ENCODE data around the gene CORO1A. TPM values are rescaled to one million over a fixed set of nuclear protein-coding genes. Genes with fewer than 3 reads are reported as not detected.
"Not testable (repeated sequence)": the region's sequence is repeated elsewhere in the genome, so short reads cannot be mapped to it uniquely, and the experiment has no call there.

CORO1A gene
- total RNA-seq, 4 donors from 2014 or later = 31.6 to 109 (median 50.0) TPM

DNA sequence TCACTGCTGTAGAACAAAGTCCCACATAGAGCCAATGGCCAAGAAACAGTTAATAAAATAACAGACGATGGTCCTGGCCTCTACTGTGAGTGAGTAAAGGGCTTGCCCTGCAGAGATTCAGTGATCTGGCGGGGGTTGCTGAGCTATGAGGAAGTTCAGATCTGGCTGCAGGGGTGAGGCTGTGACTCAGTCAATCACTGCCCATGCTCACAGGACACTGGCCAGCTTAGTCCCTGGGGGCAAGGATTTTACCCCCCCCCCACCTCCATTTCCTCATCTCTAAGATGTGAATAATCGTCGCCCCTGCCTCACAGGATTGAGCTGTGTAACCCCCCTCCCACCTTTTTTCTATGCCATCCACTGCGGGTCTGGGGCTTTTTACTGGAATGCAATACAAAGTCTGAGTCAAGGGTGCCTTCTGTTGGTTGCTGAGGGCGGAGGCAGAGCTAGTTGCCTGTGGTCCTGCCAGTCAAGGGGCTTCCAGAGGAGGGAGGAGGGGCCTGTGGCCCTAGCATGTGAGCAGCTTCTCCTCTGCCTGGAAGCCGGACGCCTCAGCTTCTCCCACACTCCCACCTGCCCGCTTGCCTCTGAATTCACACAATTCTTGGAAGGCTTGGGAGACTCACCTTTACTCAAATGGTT is 23.8 kb downstream of the CORO1A start:
- ATAC-seq (ENCODE audit: low FRiP score) = peak; percentile 54
- peak; percentile 27 for DNase-seq (ENCODE audit: low spot score)

GRCh38 chr16:30209032-30209431 is 25.6 kb downstream of the CORO1A start:
- peak; percentile 58 for ATAC-seq (ENCODE audit: low FRiP score)
- DNase-seq (ENCODE audit: low spot score) = peak; percentile 22

DNA sequence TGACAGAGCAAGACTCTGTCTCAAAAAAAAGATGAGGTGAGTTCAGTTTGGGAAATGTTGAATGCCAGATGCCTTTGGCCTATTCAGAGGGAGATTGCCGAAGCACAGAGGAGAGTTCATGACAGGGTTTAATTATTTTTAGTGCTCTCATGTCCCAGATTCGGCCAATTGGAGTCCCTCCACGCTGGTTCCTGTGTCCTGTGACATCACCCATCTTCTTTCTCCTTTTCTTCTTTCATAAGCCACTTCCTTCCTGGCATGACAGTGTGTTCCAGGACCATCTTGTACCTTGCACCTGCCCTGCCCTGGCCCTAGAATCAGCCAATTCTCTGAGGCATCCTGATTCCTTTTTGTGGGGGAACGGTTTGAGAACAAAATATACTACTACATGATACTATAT is 28.0 kb downstream of the CORO1A start:
- not testable (repeated sequence) for ATAC-seq (ENCODE audit: low FRiP score); DNase-seq (ENCODE audit: low spot score)

- not testable (repeated sequence) for ATAC-seq (ENCODE audit: low FRiP score)
- DNase-seq (ENCODE audit: low spot score) = peak; percentile 21
Observed at GRCh38 chr16:30217082-30217481, 33.7 kb downstream of the CORO1A start.

Small RNA genes lying within 50 kb of the gene (small RNA-seq; reads per million reads assigned to genes)
- gene AC106782.4 = not detected

Other genes with a start within 250 kb of the CORO1A start
- 100 to 1,000 TPM in 3 of 4 donors, 10 to 100 TPM in 1; 78.4 to 135 (median 110) TPM for gene TMEM219, start 221.5 kb upstream of the CORO1A start, total RNA-seq
- 10 to 100 TPM; 25.1 to 90.0 (median 43.2) TPM for gene TAOK2, start 209.7 kb upstream of the CORO1A start, total RNA-seq
- 10 to 100 TPM in 1 of 4 donors, 1 to 10 TPM in 3; 5.6 to 22.2 (median 9.8) TPM for gene HIRIP3, start 188.0 kb upstream of the CORO1A start, total RNA-seq
- 100 to 1,000 TPM in 1 of 4 donors, 10 to 100 TPM in 3; 22.8 to 113 (median 31.1) TPM for gene INO80E, start 187.4 kb upstream of the CORO1A start, total RNA-seq
- gene DOC2A, start 172.6 kb upstream of the CORO1A start, total RNA-seq = 1 to 10 TPM in 2 of 4 donors, under 1 TPM in 1, not detected in 1; 0.95 to 2.3 (median 1.2) TPM
- not detected for gene C16orf92, start 160.4 kb upstream of the CORO1A start, total RNA-seq
- not detected for gene TLCD3B, start 152.3 kb upstream of the CORO1A start, total RNA-seq
- gene ALDOA, start 117.8 kb upstream of the CORO1A start, total RNA-seq = 100 to 1,000 TPM; 468 to 864 (median 772) TPM
- gene PPP4C, start 107.6 kb upstream of the CORO1A start, total RNA-seq = 10 to 100 TPM; 49.8 to 59.1 (median 56.3) TPM
- under 1 TPM in 2 of 4 donors, not detected in 2; 0.36 to 0.56 TPM for gene TBX6, start 91.7 kb upstream of the CORO1A start, total RNA-seq
- 10 to 100 TPM; 33.0 to 93.7 (median 74.9) TPM for gene YPEL3, start 87.4 kb upstream of the CORO1A start, total RNA-seq
- 1 to 10 TPM; 1.6 to 6.3 (median 2.8) TPM for gene GDPD3, start 70.1 kb upstream of the CORO1A start, total RNA-seq
- gene MAPK3, start 60.4 kb upstream of the CORO1A start, total RNA-seq = 100 to 1,000 TPM in 1 of 4 donors, 10 to 100 TPM in 3; 58.1 to 149 (median 87.0) TPM
- 100 to 1,000 TPM; 152 to 366 (median 206) TPM for gene BOLA2B, start 10.1 kb downstream of the CORO1A start, total RNA-seq
- gene SLX1A, start 10.3 kb downstream of the CORO1A start, total RNA-seq = 10 to 100 TPM; 21.7 to 52.7 (median 44.2) TPM
- gene SULT1A3, start 15.7 kb downstream of the CORO1A start, total RNA-seq = 10 to 100 TPM; 14.0 to 32.3 (median 18.3) TPM
- 10 to 100 TPM in 1 of 4 donors, 1 to 10 TPM in 3; 2.8 to 14.7 (median 5.9) TPM for gene NPIPB13, start 64.9 kb downstream of the CORO1A start, total RNA-seq
- 10 to 100 TPM; 27.3 to 39.9 (median 35.4) TPM for gene CD2BP2, start 171.7 kb downstream of the CORO1A start, total RNA-seq
- 10 to 100 TPM; 19.0 to 28.6 (median 26.7) TPM for gene TBC1D10B, start 186.9 kb downstream of the CORO1A start, total RNA-seq
- not detected for gene MYL11, start 191.2 kb downstream of the CORO1A start, total RNA-seq
- gene SEPTIN1, start 199.0 kb downstream of the CORO1A start, total RNA-seq = 1 to 10 TPM in 3 of 4 donors, under 1 TPM in 1; 0.93 to 2.6 (median 2.4) TPM
- 1 to 10 TPM; 3.4 to 5.4 (median 4.9) TPM for gene ZNF48, start 211.8 kb downstream of the CORO1A start, total RNA-seq
- gene ZNF771, start 224.0 kb downstream of the CORO1A start, total RNA-seq = 10 to 100 TPM in 2 of 4 donors, 1 to 10 TPM in 2; 8.3 to 13.6 (median 9.9) TPM
- 10 to 100 TPM in 3 of 4 donors, 1 to 10 TPM in 1; 9.8 to 24.0 (median 14.8) TPM for gene DCTPP1, start 246.4 kb downstream of the CORO1A start, total RNA-seq